Sigmoid colon (tissue), 3 donors: ENCODE data around the gene CYB561D1.

ENCODE experiments used
- CTCF ChIP-seq, 4 experiments: fragments of 450-650 bp in 3 of 4; fragments of 200-600 bp in 1 of 4; IDR thresholded peaks; one replicate each; pipeline ENCODE4 v1.5.1; 2016 to 2019; ENCODE audit warnings: antibody characterized with exemption in 4 of 4, mild to moderate bottlenecking in 3 of 4, moderate library complexity in 2 of 4
- POLR2A ChIP-seq, 2 donors: fragments of 450-650 bp; IDR thresholded peaks; one replicate each; pipeline ENCODE4 v1.6.1; 2016; ENCODE audit warnings: antibody characterized with exemption in 2 of 2, mild to moderate bottlenecking in 2 of 2, moderate library complexity in 2 of 2

DNA sequence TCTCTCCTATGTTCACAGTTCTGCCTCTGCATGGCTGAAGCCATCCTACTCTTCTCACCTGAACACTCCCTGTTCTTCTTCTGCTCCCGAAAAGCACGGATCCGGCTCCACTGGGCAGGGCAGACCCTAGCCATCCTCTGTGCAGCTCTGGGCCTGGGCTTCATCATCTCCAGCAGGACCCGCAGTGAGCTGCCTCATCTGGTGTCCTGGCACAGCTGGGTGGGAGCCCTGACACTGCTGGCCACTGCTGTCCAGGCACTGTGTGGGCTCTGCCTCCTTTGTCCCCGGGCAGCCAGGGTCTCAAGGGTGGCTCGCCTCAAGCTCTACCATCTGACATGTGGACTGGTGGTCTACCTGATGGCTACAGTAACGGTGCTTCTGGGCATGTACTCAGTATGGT lies 1.8 kb downstream of the CYB561D1 start:
- TF ChIP-seq POLR2A (IDR thresholded peaks at IDR 0.05) (no peak), CTCF (IDR thresholded peaks at IDR 0.05) (no peak)
